Occipital lobe (tissue), 2 donors: ENCODE results near the gene CPN1. TPM values are rescaled to one million over a fixed set of nuclear protein-coding genes. Genes with fewer than 3 reads are reported as not detected.
"Not testable (repeated sequence)": the region's sequence is repeated elsewhere in the genome, so short reads cannot be mapped to it uniquely, and the experiment has no call there.

Source experiments
- DNase-seq: peaks from one replicate; lab custom pipeline; 2025; lab: John Stamatoyannopoulos, UW
- total RNA-seq: library from RNA; depleted of rRNA; stranded (reverse); fragments of >200 nt; gene quantifications from one replicate; pipeline ENCODE4 v1.2.3, GENCODE V29; 2014

The CPN1 gene
- not detected for total RNA-seq

GRCh38 chr10:100081075-100082001, at the start of gene CPN1:
Gene CPN1, minus strand, starts transcription at chr10:100081869. Its CDS starts 244 bp downstream, at chr10:100081625.
- no peak for DNase-seq

- no peak for DNase-seq
Measured at GRCh38 chr10:100130831-100131230, 49.2 kb upstream of the CPN1 start.

- no peak for DNase-seq
Measured at GRCh38 chr10:100129424-100129823, 47.8 kb upstream of the CPN1 start.

- DNase-seq = no peak
Measured at GRCh38 chr10:100128951-100129350, 47.3 kb upstream of the CPN1 start.

DNA sequence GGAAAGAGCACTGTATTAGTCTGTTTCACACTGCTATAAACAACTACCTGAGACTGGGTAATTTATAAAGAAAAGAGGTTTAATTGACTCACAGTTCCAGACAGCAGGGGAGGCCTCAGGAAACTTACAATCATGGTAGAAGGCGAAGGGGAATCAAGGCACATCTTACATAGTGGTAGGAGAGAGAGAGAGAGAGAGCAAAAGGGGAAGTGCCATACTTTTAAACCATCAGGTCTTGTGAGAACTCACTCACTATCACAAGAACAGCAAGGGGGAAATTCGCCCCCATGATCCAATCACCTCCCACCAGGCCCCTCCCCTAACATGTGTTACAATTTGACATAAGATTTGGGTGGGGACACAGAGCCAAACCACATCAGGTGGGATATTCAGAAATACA, 43.7 kb upstream of the CPN1 start:
- DNase-seq = not testable (repeated sequence)

DNA sequence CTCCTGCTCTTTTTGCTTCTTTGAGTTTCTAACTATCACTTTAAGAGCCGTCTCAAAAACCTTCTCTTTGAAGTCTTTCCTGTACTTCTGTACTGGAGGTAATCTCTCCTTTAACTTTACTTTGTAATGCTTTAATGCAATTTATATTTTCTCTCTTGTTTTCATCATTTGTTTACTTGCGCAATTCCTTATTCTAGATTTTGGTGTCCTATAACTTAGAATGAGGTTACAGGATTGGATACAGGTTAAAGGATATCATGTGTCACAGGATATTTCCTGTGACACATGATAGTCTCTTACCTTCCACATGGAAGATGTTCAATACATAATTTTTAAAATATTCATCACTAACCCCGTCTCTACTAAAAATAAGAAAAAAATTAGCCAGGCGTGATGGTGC, 42.4 kb upstream of the CPN1 start:
- DNase-seq = no peak

DNA sequence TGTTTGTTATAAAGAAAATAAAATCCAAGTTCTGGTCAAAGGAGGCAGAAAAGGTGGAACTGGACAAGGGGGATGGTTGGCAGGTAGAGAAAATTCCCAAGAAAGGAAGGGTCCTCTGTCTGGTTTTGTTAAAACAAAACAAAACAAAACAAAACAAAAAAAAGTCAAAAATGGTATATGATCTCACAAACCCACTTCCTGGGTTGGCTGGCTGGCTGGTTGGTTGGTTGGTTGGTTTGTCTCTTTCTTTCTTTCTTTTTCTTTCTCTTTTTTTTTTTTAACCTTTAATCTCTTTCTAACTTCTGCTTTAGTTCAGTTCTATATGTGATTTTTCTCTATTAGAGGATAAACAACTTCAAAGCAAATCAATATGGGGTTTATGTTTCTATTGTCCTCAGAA, 41.1 kb upstream of the CPN1 start:
- no peak for DNase-seq

GRCh38 chr10:100120550-100120949, 38.9 kb upstream of the CPN1 start:
- no peak for DNase-seq

DNA sequence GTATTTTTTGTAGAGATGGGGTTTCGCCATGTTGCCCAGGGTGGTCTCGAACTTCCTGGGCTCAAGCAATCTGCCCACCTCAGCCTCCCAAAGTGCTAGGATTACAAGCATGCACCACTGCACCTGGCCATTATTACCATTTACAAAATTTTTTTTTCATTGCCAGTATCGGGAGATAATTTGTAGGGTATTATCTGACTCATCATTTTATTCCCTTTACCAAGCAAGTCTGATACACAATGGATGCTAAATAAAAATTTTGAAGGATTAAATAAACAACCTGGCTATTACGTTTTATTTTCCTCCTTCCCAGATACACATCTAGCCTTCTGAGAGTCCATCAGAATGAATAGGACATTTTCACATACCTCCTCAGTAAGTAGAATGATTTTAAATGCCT, 38.1 kb upstream of the CPN1 start:
- DNase-seq = no peak

DNA sequence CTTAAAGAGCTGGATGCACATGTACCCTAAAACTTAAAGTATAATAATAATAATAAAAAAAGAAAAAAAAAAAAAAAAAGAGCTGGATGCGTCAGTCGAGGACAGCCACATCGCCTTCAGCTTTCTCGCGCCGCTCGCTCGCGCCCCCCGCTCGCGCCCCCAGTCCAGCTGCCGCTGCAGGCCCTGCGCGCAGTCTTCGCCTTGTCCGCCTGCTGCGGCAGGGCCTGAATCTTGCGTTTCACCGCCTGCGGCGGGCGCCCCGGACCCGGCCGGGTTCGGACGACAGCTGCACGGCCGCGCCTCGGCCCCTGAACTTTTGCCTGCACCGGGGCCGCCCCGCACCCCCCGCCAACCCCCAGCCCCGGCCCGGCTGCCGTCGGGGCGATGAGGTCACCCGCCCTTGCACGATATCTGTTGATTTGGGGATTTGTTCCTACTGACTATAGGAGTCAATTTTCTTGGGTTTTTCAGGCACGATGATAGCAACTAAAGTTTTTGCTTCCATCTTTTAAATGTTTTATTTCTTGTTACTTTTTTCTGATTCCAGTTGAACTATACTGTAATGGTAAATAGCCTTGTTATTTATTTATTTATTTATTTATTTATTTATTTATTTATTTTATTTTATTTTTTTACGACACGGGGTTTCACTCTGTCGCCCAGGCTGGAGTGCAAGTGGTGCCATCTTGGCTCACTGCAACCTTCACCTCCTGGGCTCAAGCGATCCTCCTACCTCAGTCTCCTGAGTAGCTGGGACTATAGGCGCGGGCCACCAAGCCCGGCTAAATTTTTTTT, 33.5 kb upstream of the CPN1 start:
- no peak for DNase-seq

DNA sequence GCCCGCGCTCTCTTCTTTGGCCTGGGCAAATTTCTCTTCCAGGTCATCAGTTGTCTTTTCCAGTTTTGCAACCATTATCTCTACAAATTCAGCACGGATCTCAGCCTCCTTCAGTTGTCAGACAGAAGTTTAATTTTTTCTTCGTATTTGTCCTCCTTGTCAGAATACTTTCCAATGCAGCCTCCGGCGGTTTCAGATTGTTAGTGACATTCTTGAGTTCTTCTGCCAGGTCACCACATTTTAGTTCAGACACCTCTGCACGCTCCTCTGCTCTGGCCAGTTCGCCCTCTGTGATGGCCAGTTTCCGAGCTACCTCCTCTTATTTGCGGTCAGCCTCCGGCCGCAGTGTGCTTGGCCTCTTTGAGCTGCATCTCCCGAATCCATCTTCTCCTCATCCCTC, 32.8 kb upstream of the CPN1 start:
- DNase-seq = no peak

DNA sequence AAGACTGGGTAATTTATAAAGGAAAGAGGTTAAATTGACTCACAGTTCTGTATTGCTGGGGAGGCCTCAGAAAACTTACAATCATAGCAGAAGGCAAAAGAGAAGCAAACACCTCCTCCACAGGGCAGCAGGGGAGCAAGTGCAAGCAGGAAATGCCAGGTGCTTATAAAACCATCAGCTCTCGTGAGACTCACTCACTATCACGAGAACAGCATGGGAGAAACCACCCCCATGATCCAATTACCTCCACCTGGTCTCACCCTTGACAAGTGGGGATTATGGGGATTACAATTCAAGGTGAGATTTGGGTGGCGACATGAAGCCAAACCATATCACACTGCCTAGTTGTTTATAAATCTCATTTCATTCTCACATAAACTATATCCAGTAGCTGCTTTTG, 28.0 kb upstream of the CPN1 start:
- no peak for DNase-seq

DNA sequence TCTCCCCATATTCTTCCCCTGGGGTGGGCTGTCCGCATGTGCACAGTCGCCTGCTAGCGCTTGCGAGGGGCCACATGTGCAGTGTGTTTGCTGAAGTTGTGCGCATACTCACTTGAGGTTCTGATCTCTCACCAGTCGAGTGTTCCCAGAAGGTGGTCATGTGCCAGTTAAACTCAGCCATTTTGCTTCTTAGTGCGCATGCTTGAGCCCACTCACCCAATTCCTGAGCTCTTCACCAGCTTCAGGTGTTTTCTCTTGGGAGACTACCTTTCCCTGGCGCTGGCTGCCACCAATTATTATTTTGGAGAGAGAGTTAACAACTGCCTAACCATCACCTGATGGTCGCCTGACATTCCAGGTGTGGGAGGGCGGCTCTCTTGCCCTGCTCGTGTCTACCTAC, 25.2 kb upstream of the CPN1 start:
- no peak for DNase-seq

DNA sequence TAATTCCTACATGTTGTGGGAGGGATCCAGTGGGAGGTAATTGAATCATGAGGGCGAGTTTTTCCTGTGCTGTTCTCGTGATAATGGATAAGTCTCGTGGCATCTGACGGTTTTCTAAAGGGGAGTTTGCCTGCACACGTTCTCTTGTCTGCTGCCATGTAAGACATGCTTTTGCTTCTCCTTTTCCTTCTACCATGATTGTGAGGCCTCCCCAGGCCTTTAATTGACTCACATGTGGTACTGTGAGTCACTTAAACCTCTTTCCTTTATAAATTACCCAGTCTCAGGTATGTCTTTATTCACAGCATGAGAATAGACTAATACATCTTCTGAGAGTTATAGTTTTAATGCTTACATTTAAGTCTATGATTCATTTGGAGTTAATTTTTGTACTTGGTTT, 22.6 kb upstream of the CPN1 start:
- DNase-seq = no peak

DNA sequence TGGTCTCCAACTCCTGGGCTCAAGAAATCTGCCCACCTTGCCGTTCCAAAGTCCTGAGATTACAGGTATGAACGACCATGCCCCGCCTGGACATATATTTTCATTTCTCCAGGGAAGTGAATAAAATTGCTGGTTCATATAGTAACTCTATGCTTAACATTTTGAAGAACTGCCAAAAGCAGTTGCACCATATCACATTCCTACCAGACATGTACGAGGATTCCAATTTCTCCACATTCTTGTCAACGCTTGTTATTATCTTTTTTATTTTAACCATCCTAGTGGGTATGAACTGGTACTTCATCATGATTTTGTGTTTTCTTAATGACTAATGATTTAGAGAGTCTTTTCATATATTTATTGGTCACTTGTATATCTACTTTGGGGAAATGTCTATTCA, 21.9 kb upstream of the CPN1 start:
- no peak for DNase-seq

DNA sequence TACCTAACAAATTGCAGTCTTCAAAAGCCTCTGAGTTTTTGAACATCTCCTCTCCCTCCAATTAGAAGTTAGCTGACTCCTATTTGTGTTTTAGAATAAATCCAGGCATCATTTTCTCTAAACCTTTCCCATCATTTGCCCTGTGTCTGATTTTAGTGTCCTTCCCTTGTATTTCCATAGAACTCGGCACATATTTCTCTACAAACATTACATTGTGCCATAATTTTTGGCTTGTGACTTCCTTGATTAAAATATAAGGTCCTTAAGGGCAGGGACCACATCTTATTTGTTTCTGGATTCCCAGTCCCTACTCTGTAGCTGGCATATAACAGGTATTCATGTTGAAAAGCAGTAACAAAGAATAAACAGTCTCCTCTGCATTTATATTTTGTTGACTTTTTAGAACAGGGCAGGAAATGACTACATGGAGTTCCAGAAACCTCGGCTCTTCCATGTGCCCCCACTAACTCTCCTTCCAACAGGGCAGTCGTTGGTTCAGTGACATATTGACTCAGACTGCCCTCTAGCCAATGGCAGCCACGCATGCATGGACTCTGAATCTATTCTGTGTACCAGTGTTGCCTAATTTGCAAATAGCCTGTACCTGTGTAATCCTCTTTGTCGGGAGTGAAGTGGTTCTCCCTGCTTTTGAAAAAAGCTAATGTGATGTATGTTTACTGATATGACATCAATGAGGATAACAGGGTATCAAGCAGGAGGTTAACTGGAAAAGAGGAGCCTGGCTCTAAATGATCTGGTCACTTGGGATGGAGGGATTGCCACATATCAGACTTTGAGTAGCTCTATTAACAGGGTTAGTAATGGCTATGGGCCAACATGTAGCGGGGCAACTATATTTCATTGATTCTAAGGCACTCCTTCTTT, 19.8 kb upstream of the CPN1 start:
- no peak for DNase-seq

GRCh38 chr10:100100651-100101184, 19.0 kb upstream of the CPN1 start:
- DNase-seq = no peak

- DNase-seq = no peak
Measured at GRCh38 chr10:100089241-100089640, 7.6 kb upstream of the CPN1 start.

DNA sequence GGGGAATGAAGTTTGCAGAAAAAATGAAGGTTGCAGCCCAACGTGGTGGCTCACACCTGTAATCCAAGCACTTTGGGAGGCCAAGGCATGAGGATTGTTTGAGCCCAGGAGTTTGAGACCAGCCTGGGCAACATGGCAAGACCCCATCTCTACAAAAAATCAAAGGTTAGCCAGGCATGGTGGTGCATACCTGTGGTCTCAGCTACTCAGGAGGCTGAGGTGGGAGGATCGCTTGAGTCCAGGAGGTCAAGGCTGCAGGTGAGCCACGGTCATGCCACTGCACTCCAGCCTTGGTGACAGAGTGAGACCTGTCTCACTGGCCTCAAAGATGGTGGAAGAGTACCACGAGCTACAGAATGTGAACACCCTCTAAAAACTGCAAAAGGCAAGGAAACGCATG, 5.0 kb upstream of the CPN1 start:
- DNase-seq = not testable (repeated sequence)

- DNase-seq = no peak
Measured at GRCh38 chr10:100085596-100085995, 3.9 kb upstream of the CPN1 start.

GRCh38 chr10:100083623-100084022, 2.0 kb upstream of the CPN1 start:
- no peak for DNase-seq
